ENCODE data around the gene AVEN. TPM values are rescaled to one million over a fixed set of nuclear protein-coding genes. Genes with fewer than 3 reads are reported as not detected.

Gene AVEN
- total and polyA plus RNA-seq, 9 of the 15 experiments (the other 6 are each of a cell fraction or from before 2014, with no cell fraction given): 1.5 to 6.4 (median 4.7) TPM

GRCh38 chr15:33912326-33912725, 126.7 kb downstream of the AVEN start:
- FAIRE-seq: peak; percentile 23
- no peaks in the 10 kb centered on the region for H3K36me3 ChIP-seq (ENCODE audit: control insufficient read depth, insufficient read depth, low read length)
- no peak for ATAC-seq
- no TSS peak for BruUV-seq (replicated peaks)
- H3K9me1 ChIP-seq (ENCODE audit: control insufficient read depth, insufficient read depth, low read length): no peaks in the 10 kb centered on the region
- no peak overlapping the region for H2AFZ ChIP-seq (ENCODE audit: low read depth, low read length)
- H3K4me3 ChIP-seq: no peak overlapping the region
- H3K27ac ChIP-seq (ENCODE audit: extremely low read depth, low read depth, low read length): no peak overlapping the region
- ChIA-PET POLR2A (interaction anchor here (1.4 kb wide), 1 partner anchor 11 kb away, joined by 4 read pairs; no protein-coding TSS in a partner anchor), CTCF (ENCODE audit: low intra/inter-chr PET ratio) (no interaction called here)
- H3K27me3 ChIP-seq (ENCODE audit: control insufficient read depth in 2 of 2, insufficient read depth in 2 of 2, low read length in 2 of 2): peaks cover 0 to 4% of the 10 kb centered on the region in 2 experiments; a peak in 1 of 5 replicates
- in situ Hi-C loops (cut with MboI) (no loop called here), intact Hi-C loops (cut with micrococcal nuclease) (no loop called here)
- no peaks in the 10 kb centered on the region for H4K20me1 ChIP-seq (replicated peaks; ENCODE audit: control insufficient read depth, insufficient read depth, low read length)
- H3K9ac ChIP-seq (ENCODE audit: insufficient read depth in 1 of 2, low read depth in 2 of 2, low read length in 2 of 2): no peak overlapping the region
- TF ChIP-seq ZNF175 (CRISPR knock-in tag; IDR thresholded peaks at IDR 0.05; ENCODE audit: low read depth): no peak
- no peak for TF ChIP-seq L3MBTL2 (IDR thresholded peaks at IDR 0.05)
- TF ChIP-seq SRSF7 (optimal IDR thresholded peaks at IDR 0.05; ENCODE audit: low read depth, low read length): no peak
- no peak for TF ChIP-seq JUNB (CRISPR knock-in tag; conservative IDR thresholded peaks at IDR 0.05)
- no peak for TF ChIP-seq ZFX (CRISPR knock-in tag; IDR thresholded peaks at IDR 0.05)
- no peak for TF ChIP-seq POLR2AphosphoS2 (IDR thresholded peaks at IDR 0.05; ENCODE audit: low read length)
- TF ChIP-seq PREB (CRISPR knock-in tag; IDR thresholded peaks at IDR 0.05): no peak
- H3K9me3 ChIP-seq (replicated peaks; ENCODE audit: control insufficient read depth, insufficient read depth, low read depth, low read length): no peaks in the 10 kb centered on the region
- no peak overlapping the region for H3K4me2 ChIP-seq (ENCODE audit: insufficient read depth, low read length)
- no peak for DNase-seq (ENCODE audit: extremely low read depth in 1 of 4, low spot score in 3 of 4)
- H3K79me2 ChIP-seq (ENCODE audit: control insufficient read depth, insufficient read depth, low read length): no peaks in the 10 kb centered on the region
- peaks cover 0 to 4% of the 10 kb centered on the region in 2 experiments; a peak in 2 of 5 replicates for H3K4me1 ChIP-seq (replicated peaks in 1 of 2; ENCODE audit: control insufficient read depth in 2 of 2, insufficient read depth in 2 of 2, low read length in 2 of 2)
